ENCODE results near the gene HSPB6. TPM values are rescaled to one million over a fixed set of nuclear protein-coding genes. Genes with fewer than 3 reads are reported as not detected.

Gene HSPB6
- total RNA-seq, 2 donors from 2014 or later, result 0.33 to 0.90 TPM

- peaks cover 9% of the 10 kb centered on the region for H3K36me3 Mint-ChIP-seq (ENCODE audit: low read depth)
- Histone ChIP-seq H3K4me1 (ENCODE audit: control insufficient read depth, insufficient read depth, low read length) (no peaks in the 10 kb centered on the region), H3K4me3 (ENCODE audit: low read length) (peak overlapping the region; percentile 98), H3K9ac (ENCODE audit: extremely low read depth, low read length, poor library complexity, severe bottlenecking) (peak overlapping the region; percentile 99), H3K36me3 (ENCODE audit: control insufficient read depth, insufficient read depth, low read length) (peaks cover 3% of the 10 kb centered on the region), H3K9me3 (ENCODE audit: control insufficient read depth, low read length) (no peaks in the 10 kb centered on the region), H3K27me3 (ENCODE audit: control insufficient read depth, insufficient read depth, low read length, poor library complexity, severe bottlenecking) (no peaks in the 10 kb centered on the region), H3K27ac (ENCODE audit: low read depth, low read length) (no peak overlapping the region)
- WGBS, 2 experiments (ENCODE audit: insufficient coverage in 1 of 2, insufficient read length in 1 of 2), result 86 to 96% methylated on average over 4 to 5 of the region's 5 CpGs
- peaks cover 10% of the 10 kb centered on the region for H3K4me1 Mint-ChIP-seq
- no peaks in the 10 kb centered on the region for H3K9me3 Mint-ChIP-seq
- DNase-seq, result no peak
- H3K27ac Mint-ChIP-seq, result peak overlapping the region; percentile 100
- no peak for TF ChIP-seq CTCF (conservative IDR thresholded peaks at IDR 0.05)
- no peaks in the 10 kb centered on the region for H3K27me3 Mint-ChIP-seq (ENCODE audit: insufficient read depth)
- peak overlapping the region; percentile 82 for H3K4me3 Mint-ChIP-seq
Observed at GRCh38 chr19:35746531-35746930, 10.3 kb downstream of the HSPB6 start.

GRCh38 chr19:35746087-35746462 lies 10.8 kb downstream of the HSPB6 start:
- WGBS, 2 experiments (ENCODE audit: insufficient coverage in 1 of 2, insufficient read length in 1 of 2), result 4 to 24% methylated on average over 3 to 4 of the region's 4 CpGs
- Histone ChIP-seq H3K27me3 (ENCODE audit: control insufficient read depth, insufficient read depth, low read length, poor library complexity, severe bottlenecking) (no peaks in the 10 kb centered on the region), H3K4me3 (ENCODE audit: low read length) (peak overlapping the region; percentile 98), H3K9ac (ENCODE audit: extremely low read depth, low read length, poor library complexity, severe bottlenecking) (peak overlapping the region; percentile 99), H3K9me3 (ENCODE audit: control insufficient read depth, low read length) (no peaks in the 10 kb centered on the region), H3K27ac (ENCODE audit: low read depth, low read length) (no peak overlapping the region), H3K36me3 (ENCODE audit: control insufficient read depth, insufficient read depth, low read length) (peaks cover 3% of the 10 kb centered on the region), H3K4me1 (ENCODE audit: control insufficient read depth, insufficient read depth, low read length) (no peaks in the 10 kb centered on the region)
- Mint-ChIP-seq H3K4me1 (peaks cover 10% of the 10 kb centered on the region), H3K4me3 (peak overlapping the region; percentile 82), H3K9me3 (no peaks in the 10 kb centered on the region), H3K27me3 (ENCODE audit: insufficient read depth) (no peaks in the 10 kb centered on the region), H3K27ac (peak overlapping the region; percentile 100), H3K36me3 (ENCODE audit: low read depth) (peaks cover 9% of the 10 kb centered on the region)
- no peak for DNase-seq
- TF ChIP-seq CTCF (conservative IDR thresholded peaks at IDR 0.05), result no peak

DNA sequence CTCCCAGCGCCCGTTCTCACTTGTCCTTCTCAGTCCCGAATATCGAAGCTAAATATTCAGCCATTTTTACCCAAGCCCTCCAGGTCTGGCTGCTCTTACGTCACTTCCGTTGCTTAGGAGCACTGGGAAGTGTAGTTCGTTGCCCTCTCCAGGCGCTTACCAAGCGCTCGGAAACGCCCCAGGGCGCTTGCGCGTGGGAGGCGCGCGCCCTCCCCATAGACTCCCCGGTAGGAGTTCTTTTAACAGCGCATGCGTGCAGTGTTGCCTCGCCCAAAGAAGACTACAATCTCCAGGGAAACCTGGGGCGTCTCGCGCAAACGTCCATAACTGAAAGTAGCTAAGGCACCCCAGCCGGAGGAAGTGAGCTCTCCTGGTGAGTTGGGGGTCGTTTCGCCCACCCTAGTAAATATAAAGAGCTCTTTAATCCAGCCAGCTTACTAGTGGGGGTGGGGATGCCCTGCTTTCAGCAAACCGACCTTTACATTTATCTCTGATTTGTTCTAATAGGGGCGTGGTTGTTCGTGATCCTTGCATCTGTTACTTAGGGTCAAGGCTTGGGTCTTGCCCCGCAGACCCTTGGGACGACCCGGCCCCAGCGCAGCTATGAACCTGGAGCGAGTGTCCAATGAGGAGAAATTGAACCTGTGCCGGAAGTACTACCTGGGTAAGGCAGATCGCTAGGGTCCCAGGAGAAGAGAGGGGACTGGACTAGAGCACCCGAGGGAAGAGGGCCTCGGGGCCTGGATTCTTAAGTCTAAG lies 11.3 kb downstream of the HSPB6 start, which contains the start of the genes PSENEN and U2AF1L4:
PSENEN (plus strand) TSS at position 324 of the 759 bp plus-strand sequence; CDS start at position 604, 280 bp downstream.
U2AF1L4 (minus strand) TSS at position 91 of the 759 bp plus-strand sequence; CDS start at position 64, 27 bp downstream.
- H3K27me3 ChIP-seq (ENCODE audit: control insufficient read depth, insufficient read depth, low read length, poor library complexity, severe bottlenecking), result no peaks in the 10 kb centered on the region
- no peaks in the 10 kb centered on the region for H3K9me3 Mint-ChIP-seq
- H3K4me3 Mint-ChIP-seq, result peak within 1 kb of the TSS; percentile 82
- no peaks in the 10 kb centered on the region for H3K4me1 ChIP-seq (ENCODE audit: control insufficient read depth, insufficient read depth, low read length)
- H3K36me3 Mint-ChIP-seq (ENCODE audit: low read depth), result peaks cover 9% of the 10 kb centered on the region
- no peaks in the 10 kb centered on the region for H3K9me3 ChIP-seq (ENCODE audit: control insufficient read depth, low read length)
- peaks cover 3% of the 10 kb centered on the region for H3K36me3 ChIP-seq (ENCODE audit: control insufficient read depth, insufficient read depth, low read length)
- WGBS, 2 experiments (ENCODE audit: insufficient coverage in 1 of 2, insufficient read length in 1 of 2), result 1 to 3% methylated on average over 16 to 40 of the region's 40 CpGs
- peak; percentile 98 for DNase-seq
- H3K27ac Mint-ChIP-seq, result peak within 1 kb of the TSS; percentile 100
- peaks cover 10% of the 10 kb centered on the region for H3K4me1 Mint-ChIP-seq
- no peak for TF ChIP-seq CTCF (conservative IDR thresholded peaks at IDR 0.05)
- H3K27ac ChIP-seq (ENCODE audit: low read depth, low read length), result peak within 1 kb of the TSS; percentile 99
- H3K9ac ChIP-seq (ENCODE audit: extremely low read depth, low read length, poor library complexity, severe bottlenecking), result peak within 1 kb of the TSS; percentile 99
- H3K27me3 Mint-ChIP-seq (ENCODE audit: insufficient read depth), result no peaks in the 10 kb centered on the region
- peak within 1 kb of the TSS; percentile 98 for H3K4me3 ChIP-seq (ENCODE audit: low read length)

Measured in endodermal cell (in vitro differentiated cells).